GM19238 (cell line): ENCODE measurements around the gene PTPRZ1.

Source experiments
- DNase-seq: peaks from one replicate; pipeline ENCODE4 v3.0.0; 2011; ENCODE audit warnings: low spot score; ENCODE audit not compliant: insufficient read length

Gene PTPRZ1

GRCh38 chr7:122040147-122040546 is 167.2 kb downstream of the PTPRZ1 start:
- DNase-seq, result no peak

GRCh38 chr7:122046402-122046801 is 173.4 kb downstream of the PTPRZ1 start:
- DNase-seq, result no peak

- no peak for DNase-seq
Measured at GRCh38 chr7:122054393-122054792, 181.4 kb downstream of the PTPRZ1 start.

GRCh38 chr7:122055073-122055472 is 182.1 kb downstream of the PTPRZ1 start:
- no peak for DNase-seq

GRCh38 chr7:122056977-122057376 is 184.0 kb downstream of the PTPRZ1 start:
- no peak for DNase-seq

GRCh38 chr7:122059542-122059941 is 186.6 kb downstream of the PTPRZ1 start:
- DNase-seq, result no peak

- DNase-seq, result no peak
Measured at GRCh38 chr7:122063146-122063545, 190.2 kb downstream of the PTPRZ1 start.

- no peak for DNase-seq
Measured at GRCh38 chr7:122064971-122065370, 192.0 kb downstream of the PTPRZ1 start.

GRCh38 chr7:122067077-122067476 is 194.1 kb downstream of the PTPRZ1 start:
- no peak for DNase-seq

GRCh38 chr7:122068046-122068445 is 195.1 kb downstream of the PTPRZ1 start:
- no peak for DNase-seq

GRCh38 chr7:122068999-122069398 is 196.0 kb downstream of the PTPRZ1 start:
- no peak for DNase-seq

GRCh38 chr7:122070062-122070461 is 197.1 kb downstream of the PTPRZ1 start:
- DNase-seq, result no peak

- DNase-seq, result no peak
Measured at GRCh38 chr7:122070834-122071233, 197.9 kb downstream of the PTPRZ1 start.

GRCh38 chr7:122072272-122072671 is 199.3 kb downstream of the PTPRZ1 start:
- no peak for DNase-seq

GRCh38 chr7:122072924-122073599 is 200.1 kb downstream of the PTPRZ1 start:
- no peak for DNase-seq

- no peak for DNase-seq
Measured at GRCh38 chr7:122073635-122074034, 200.7 kb downstream of the PTPRZ1 start.

GRCh38 chr7:122082160-122082559 is 209.2 kb downstream of the PTPRZ1 start:
- DNase-seq, result no peak

GRCh38 chr7:122082670-122083069 is 209.7 kb downstream of the PTPRZ1 start:
- DNase-seq, result no peak

GRCh38 chr7:122092964-122093797 is 220.2 kb downstream of the PTPRZ1 start:
- DNase-seq, result no peak

GRCh38 chr7:122094549-122094948 is 221.6 kb downstream of the PTPRZ1 start:
- DNase-seq, result no peak

- DNase-seq, result no peak
Measured at GRCh38 chr7:122095642-122096041, 222.7 kb downstream of the PTPRZ1 start.

- DNase-seq, result no peak
Measured at GRCh38 chr7:122100021-122100420, 227.1 kb downstream of the PTPRZ1 start.

GRCh38 chr7:122103064-122103463 is 230.1 kb downstream of the PTPRZ1 start:
- no peak for DNase-seq
